ENCODE data around the gene SYT9. TPM values are rescaled to one million over a fixed set of nuclear protein-coding genes. Genes with fewer than 3 reads are reported as not detected.

SYT9 gene
- total RNA-seq, 1 donor from 2014 or later = 2.9 TPM

DNA sequence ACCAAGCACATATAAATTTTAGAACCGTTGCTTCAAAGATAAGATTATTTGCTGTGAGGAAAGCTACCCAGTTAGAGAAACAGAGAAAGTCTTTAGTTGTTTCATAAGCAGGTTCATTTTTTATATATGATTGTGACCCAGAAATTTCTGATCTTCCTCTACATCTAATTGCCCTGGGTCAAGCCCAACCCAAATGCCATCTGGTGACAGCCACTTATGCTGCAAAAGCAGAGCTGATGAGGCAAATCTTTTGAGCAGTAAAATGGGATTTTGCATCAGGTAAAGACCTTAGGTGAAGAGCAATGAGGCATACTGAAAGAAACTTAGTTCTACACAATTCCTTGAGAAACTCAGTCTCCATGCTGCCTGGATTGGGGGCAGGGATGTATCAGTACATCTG, 28.0 kb downstream of the SYT9 start:
- Histone ChIP-seq H3K4me3 (no peak overlapping the region), H3K27me3 (no peaks in the 10 kb centered on the region), H3K36me3 (no peaks in the 10 kb centered on the region), H3K27ac (no peak overlapping the region), H3K4me1 (no peaks in the 10 kb centered on the region), H3K9me3 (no peaks in the 10 kb centered on the region)
- DNase-seq (ENCODE audit: extremely low spot score in 2 of 2) = no peak
- intact Hi-C loops (cut with DNase I) = no loop called here
- TF ChIP-seq POLR2A (IDR thresholded peaks at IDR 0.05) = no peak

DNA sequence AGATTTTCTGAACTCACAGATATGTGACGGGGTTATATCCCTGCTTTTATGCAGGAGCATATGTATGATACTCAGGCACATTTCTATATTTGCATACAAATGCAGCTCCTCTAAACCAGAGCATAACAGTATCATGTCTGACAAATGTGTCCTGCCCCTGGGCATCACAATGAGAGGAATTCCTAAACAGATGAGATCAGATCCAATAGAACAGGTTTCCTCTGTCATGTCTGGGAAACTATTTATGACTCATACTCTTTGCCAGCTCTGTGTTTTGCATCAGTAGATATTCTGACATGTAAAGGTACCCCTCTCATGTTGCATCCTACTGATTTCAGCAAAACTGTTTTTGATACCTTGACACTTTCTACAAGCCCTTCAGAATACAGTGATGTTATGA, 29.4 kb downstream of the SYT9 start:
- Histone ChIP-seq H3K4me1 (no peaks in the 10 kb centered on the region), H3K4me3 (no peak overlapping the region), H3K27ac (no peak overlapping the region), H3K27me3 (no peaks in the 10 kb centered on the region), H3K9me3 (no peaks in the 10 kb centered on the region), H3K36me3 (no peaks in the 10 kb centered on the region)
- no peak for DNase-seq (ENCODE audit: extremely low spot score in 2 of 2)
- TF ChIP-seq POLR2AphosphoS5 (IDR thresholded peaks at IDR 0.05; ENCODE audit: insufficient read depth in 1 of 2, low read depth in 1 of 2) = no peak
- TF ChIP-seq POLR2A (IDR thresholded peaks at IDR 0.05) = no peak
- TF ChIP-seq, protein P1, sequence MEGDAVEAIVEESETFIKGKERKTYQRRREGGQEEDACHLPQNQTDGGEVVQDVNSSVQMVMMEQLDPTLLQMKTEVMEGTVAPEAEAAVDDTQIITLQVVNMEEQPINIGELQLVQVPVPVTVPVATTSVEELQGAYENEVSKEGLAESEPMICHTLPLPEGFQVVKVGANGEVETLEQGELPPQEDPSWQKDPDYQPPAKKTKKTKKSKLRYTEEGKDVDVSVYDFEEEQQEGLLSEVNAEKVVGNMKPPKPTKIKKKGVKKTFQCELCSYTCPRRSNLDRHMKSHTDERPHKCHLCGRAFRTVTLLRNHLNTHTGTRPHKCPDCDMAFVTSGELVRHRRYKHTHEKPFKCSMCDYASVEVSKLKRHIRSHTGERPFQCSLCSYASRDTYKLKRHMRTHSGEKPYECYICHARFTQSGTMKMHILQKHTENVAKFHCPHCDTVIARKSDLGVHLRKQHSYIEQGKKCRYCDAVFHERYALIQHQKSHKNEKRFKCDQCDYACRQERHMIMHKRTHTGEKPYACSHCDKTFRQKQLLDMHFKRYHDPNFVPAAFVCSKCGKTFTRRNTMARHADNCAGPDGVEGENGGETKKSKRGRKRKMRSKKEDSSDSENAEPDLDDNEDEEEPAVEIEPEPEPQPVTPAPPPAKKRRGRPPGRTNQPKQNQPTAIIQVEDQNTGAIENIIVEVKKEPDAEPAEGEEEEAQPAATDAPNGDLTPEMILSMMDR (IDR thresholded peaks at IDR 0.05) = no peak
- intact Hi-C loops (cut with DNase I) = no loop called here

- Histone ChIP-seq H3K27me3 (no peaks in the 10 kb centered on the region), H3K27ac (no peak overlapping the region), H3K4me3 (no peak overlapping the region), H3K36me3 (no peaks in the 10 kb centered on the region), H3K4me1 (no peaks in the 10 kb centered on the region), H3K9me3 (no peaks in the 10 kb centered on the region)
- intact Hi-C loops (cut with DNase I) = no loop called here
- DNase-seq (ENCODE audit: extremely low spot score in 2 of 2) = no peak
- TF ChIP-seq POLR2AphosphoS5 (IDR thresholded peaks at IDR 0.05; ENCODE audit: insufficient read depth in 1 of 2, low read depth in 1 of 2) (no peak), POLR2A (IDR thresholded peaks at IDR 0.05) (no peak)
- TF ChIP-seq, protein P1 (IDR thresholded peaks at IDR 0.05) = no peak
Observed at GRCh38 chr11:7281809-7282208, 30.1 kb downstream of the SYT9 start.

GRCh38 chr11:7286178-7286577, 34.5 kb downstream of the SYT9 start:
- H3K9me3 ChIP-seq = no peaks in the 10 kb centered on the region
- DNase-seq (ENCODE audit: extremely low spot score in 2 of 2) = no peak
- no peaks in the 10 kb centered on the region for H3K4me1 ChIP-seq
- no peak overlapping the region for H3K27ac ChIP-seq
- no peak overlapping the region for H3K4me3 ChIP-seq
- no peaks in the 10 kb centered on the region for H3K27me3 ChIP-seq
- TF ChIP-seq, protein P1 (IDR thresholded peaks at IDR 0.05) = no peak
- TF ChIP-seq POLR2A (IDR thresholded peaks at IDR 0.05) = no peak
- TF ChIP-seq POLR2AphosphoS5 (IDR thresholded peaks at IDR 0.05; ENCODE audit: insufficient read depth in 1 of 2, low read depth in 1 of 2) = no peak
- no peaks in the 10 kb centered on the region for H3K36me3 ChIP-seq
- intact Hi-C loops (cut with DNase I) = no loop called here

DNA sequence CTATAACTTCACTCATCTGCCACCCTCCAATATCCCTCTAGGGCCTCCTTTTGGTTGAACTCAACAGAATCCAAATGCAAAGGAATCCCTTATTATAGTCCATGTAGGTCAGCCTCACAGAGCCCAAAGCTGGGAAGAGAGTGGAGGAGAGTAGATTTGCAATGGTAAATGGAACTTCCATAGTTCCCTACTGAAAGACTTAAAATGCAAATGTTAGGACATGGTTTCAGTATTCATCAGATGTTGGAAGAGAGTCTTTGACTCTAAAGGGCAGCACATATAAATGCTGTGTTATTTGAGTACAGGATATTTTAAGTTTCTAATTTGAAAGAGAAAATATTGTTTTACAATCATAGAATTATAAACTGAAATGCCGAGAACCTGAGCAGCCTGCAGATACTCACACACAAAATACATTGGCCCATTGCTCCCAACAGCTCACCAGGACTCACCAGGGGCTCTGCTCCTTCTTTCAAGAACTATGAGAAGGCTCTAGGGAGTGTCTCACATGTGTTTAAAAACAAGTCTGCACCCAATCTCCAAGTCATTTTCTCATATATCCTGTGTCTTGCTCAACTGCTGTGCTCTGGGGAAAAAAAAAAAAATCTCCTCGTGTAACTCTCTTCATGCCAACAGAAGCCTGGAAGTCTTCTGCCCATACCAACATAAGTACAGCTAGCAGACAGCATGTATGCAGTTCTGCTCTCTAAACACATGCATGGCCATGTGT, 39.6 kb downstream of the SYT9 start:
- DNase-seq (ENCODE audit: extremely low spot score in 2 of 2) = no peak
- Histone ChIP-seq H3K9me3 (no peaks in the 10 kb centered on the region), H3K27me3 (no peaks in the 10 kb centered on the region), H3K27ac (no peak overlapping the region), H3K36me3 (no peaks in the 10 kb centered on the region), H3K4me1 (no peaks in the 10 kb centered on the region), H3K4me3 (no peak overlapping the region)
- intact Hi-C loops (cut with DNase I) = no loop called here
- TF ChIP-seq POLR2AphosphoS5 (IDR thresholded peaks at IDR 0.05; ENCODE audit: insufficient read depth in 1 of 2, low read depth in 1 of 2) = no peak

- no peak overlapping the region for H3K27ac ChIP-seq
- TF ChIP-seq, protein P1 (IDR thresholded peaks at IDR 0.05) = no peak
- TF ChIP-seq POLR2AphosphoS5 (IDR thresholded peaks at IDR 0.05; ENCODE audit: insufficient read depth in 1 of 2, low read depth in 1 of 2) = no peak
- TF ChIP-seq POLR2A (IDR thresholded peaks at IDR 0.05) = no peak
- no peak overlapping the region for H3K4me3 ChIP-seq
- intact Hi-C loops (cut with DNase I) = no loop called here
- H3K27me3 ChIP-seq = no peaks in the 10 kb centered on the region
- no peak for DNase-seq (ENCODE audit: extremely low spot score in 2 of 2)
- H3K36me3 ChIP-seq = no peaks in the 10 kb centered on the region
- H3K4me1 ChIP-seq = no peaks in the 10 kb centered on the region
- no peaks in the 10 kb centered on the region for H3K9me3 ChIP-seq
Observed at GRCh38 chr11:7292922-7293321, 41.2 kb downstream of the SYT9 start.

Data from vagina (tissue), 2 donors.